Measurements from ENCODE around the gene CCDC38.
A peak's percentile ranks its signal among the peaks of the same experiment; 100 is the strongest.

CCDC38 gene

DNA sequence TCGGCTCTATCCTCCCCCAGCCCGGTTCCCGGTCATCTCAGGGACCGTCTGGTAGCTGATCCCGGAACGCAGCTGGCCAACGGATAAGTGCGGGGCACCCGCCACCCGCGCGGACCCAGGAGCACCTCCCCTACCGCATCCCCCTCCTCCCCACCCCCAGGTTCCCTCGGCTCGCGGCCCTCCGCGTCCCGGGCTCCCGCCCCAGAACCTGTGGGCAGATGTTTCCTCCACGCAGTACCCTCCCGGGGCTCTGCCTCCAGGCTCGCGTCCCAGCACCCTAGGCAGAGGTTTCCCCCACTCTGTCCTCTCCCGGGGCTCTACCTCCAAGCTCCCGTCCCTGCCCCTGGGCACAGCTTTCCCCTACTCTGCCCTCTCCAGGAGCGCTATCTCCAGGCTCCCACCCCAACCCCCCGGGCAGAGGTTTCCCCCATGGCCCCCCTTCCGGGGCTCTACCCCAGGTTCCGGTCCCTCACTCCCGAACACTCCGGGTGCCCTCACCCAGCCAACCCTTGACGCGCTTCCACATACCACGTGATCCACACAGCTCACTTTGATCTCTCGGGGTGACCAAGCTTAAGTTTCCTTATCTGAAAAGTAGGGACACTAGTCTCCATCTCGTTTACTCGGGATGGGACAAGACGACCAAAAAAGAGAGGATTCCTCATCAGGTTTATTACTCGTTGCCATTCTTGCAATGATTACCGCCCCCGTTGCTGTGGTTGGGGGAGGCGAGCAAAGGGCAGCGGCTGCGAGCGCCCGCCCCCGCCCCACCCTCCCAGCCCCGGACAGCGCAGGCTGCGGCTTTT, at the start of gene CCDC38:
Gene CCDC38 (minus strand): TSS at position 91 of the 806 bp plus-strand sequence. CDS start 6,105 bp downstream, outside the sequence.
- peaks cover 0 to 15% (median 4%) of the 10 kb centered on the region in 4 donors for H3K4me1 ChIP-seq
- TF ChIP-seq, protein P1, sequence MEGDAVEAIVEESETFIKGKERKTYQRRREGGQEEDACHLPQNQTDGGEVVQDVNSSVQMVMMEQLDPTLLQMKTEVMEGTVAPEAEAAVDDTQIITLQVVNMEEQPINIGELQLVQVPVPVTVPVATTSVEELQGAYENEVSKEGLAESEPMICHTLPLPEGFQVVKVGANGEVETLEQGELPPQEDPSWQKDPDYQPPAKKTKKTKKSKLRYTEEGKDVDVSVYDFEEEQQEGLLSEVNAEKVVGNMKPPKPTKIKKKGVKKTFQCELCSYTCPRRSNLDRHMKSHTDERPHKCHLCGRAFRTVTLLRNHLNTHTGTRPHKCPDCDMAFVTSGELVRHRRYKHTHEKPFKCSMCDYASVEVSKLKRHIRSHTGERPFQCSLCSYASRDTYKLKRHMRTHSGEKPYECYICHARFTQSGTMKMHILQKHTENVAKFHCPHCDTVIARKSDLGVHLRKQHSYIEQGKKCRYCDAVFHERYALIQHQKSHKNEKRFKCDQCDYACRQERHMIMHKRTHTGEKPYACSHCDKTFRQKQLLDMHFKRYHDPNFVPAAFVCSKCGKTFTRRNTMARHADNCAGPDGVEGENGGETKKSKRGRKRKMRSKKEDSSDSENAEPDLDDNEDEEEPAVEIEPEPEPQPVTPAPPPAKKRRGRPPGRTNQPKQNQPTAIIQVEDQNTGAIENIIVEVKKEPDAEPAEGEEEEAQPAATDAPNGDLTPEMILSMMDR (IDR thresholded peaks at IDR 0.05): no peak
- H3K27me3 ChIP-seq: no peaks in the 10 kb centered on the region
- intact Hi-C loops (cut with DNase I; ENCODE audit: low total_unique reads): loop anchor here (10.0 kb wide), 1 partner anchor 88 kb away; the partner anchor contains the start of gene SNRPF
- H3K9me3 ChIP-seq: no peaks in the 10 kb centered on the region
- H3K36me3 ChIP-seq: no peaks in the 10 kb centered on the region
- peak within 1 kb of the TSS; percentile 71 to 77 for H3K4me3 ChIP-seq
- DNase-seq: peak; percentile 73 to 79
- peak within 1 kb of the TSS; percentile 66 to 70 for H3K27ac ChIP-seq

DNA sequence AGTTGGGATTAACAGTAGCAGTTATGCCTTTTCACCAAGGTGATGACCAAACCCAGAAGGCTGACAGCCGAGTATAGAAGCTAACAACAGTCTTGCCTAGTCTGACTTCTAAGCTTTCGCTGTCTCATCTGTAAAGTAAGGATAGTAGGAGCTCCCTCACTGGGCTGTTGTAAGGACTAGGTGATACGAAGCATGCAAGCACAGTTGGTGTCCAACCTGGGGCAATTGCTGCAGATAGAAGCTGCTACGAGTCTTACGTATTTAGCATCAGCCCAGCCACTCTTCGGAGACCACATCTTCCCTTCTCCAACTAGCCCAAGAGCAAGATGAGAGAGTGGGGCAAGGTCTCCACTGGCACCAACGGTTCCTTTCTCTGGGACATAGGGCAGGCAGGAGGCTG, 47.7 kb upstream of the CCDC38 start:
- Histone ChIP-seq H3K36me3 (no peaks in the 10 kb centered on the region), H3K27ac (no peak overlapping the region), H3K27me3 (no peaks in the 10 kb centered on the region), H3K4me1 (no peaks in the 10 kb centered on the region), H3K9me3 (no peaks in the 10 kb centered on the region), H3K4me3 (no peak overlapping the region)
- no peak for DNase-seq
- TF ChIP-seq, protein P1 (IDR thresholded peaks at IDR 0.05): no peak
- intact Hi-C loops (cut with DNase I; ENCODE audit: low total_unique reads): loop anchor here (10.0 kb wide), 1 partner anchor 415 kb away; no protein-coding TSS in a partner anchor

DNA sequence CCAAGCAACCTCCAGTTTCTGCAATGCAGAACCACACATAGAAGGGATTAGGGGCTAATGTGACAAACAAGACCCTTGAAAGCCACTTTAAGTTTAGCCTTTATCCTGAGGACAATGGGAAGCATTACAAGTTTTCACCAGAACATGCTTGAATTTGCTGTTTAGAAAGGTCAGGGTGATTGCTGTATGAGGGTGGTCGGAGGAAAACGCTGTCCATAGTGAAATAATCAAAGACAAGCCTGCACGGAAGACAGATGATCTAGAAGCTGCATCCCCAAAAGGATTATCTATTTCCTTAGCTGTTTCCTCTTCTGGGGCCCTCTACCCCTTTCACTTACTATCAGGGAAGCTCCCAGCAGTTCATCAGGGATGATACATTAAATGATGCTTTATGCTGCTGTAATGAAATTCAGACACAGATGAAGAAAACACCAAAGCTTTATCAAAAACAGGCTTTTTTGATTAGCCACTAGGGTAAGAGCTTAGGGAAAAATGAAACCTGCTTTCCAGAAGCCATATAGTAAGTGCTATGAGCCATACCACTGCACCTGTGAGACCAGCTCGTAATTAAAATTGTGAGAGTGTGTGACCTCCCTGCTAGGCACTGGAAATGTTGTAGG, 47.2 kb upstream of the CCDC38 start:
- intact Hi-C loops (cut with DNase I; ENCODE audit: low total_unique reads): loop anchor here (10.0 kb wide), 1 partner anchor 415 kb away; no protein-coding TSS in a partner anchor
- Histone ChIP-seq H3K27ac (no peak overlapping the region), H3K9me3 (no peaks in the 10 kb centered on the region), H3K27me3 (no peaks in the 10 kb centered on the region), H3K4me1 (no peaks in the 10 kb centered on the region), H3K4me3 (no peak overlapping the region), H3K36me3 (no peaks in the 10 kb centered on the region)
- no peak for DNase-seq
- TF ChIP-seq, protein P1 (IDR thresholded peaks at IDR 0.05): no peak

DNA sequence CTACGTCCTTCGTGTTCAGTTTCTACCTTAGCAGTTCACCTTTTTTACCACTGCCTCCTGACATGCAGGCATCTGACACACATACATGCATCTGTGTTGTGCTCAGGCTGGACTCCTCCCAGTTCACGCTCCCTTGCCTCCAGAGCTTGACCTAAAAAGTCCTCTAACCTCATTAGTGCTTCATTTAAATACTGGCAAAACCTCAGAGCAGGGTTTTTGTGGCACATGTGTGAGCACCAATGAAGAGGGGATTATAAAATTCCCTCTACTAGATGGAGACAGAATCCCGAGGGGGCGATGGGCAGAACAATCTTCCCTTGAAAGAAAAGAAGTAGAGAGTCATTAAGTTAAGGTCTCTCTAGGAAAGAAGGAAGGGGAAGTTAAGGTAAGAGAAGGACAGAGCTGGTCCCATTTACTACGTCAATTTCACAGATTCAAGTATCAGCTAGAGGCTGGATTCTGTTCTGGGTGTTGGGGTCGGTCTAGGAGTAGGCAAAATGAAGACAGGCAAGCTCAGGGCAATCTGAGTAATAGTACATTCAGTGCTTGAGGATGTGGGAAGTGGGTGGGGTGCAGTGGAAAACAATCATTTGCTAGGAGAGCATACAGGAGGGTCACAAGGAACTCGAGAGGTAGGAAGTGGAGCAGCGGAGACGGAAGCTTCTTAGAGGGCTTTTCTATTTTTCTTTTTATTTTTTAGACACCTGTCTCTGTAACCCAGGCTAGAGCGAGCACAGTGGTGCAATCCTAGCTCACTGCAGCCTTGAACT, 46.3 kb upstream of the CCDC38 start:
- Histone ChIP-seq H3K4me1 (no peaks in the 10 kb centered on the region), H3K36me3 (no peaks in the 10 kb centered on the region), H3K27ac (no peak overlapping the region), H3K4me3 (no peak overlapping the region), H3K9me3 (no peaks in the 10 kb centered on the region), H3K27me3 (no peaks in the 10 kb centered on the region)
- intact Hi-C loops (cut with DNase I; ENCODE audit: low total_unique reads): no loop called here
- TF ChIP-seq, protein P1 (IDR thresholded peaks at IDR 0.05): no peak
- no peak for DNase-seq
